VCaP (cell line): ENCODE measurements around the gene LPA.

Experiments used
- H3K27ac ChIP-seq: fragments of 450-650 bp; 2 replicates; pipeline ENCODE4 v1.5.1; 2017
- CTCF ChIP-seq: fragments of 450-650 bp; conservative IDR thresholded peaks from 2 replicates; pipeline ENCODE4 v1.5.1; 2017; ENCODE audit warnings: mild to moderate bottlenecking, moderate library complexity

LPA gene

GRCh38 chr6:160510976-160511617, 153.0 kb downstream of the LPA start:
- TF ChIP-seq CTCF = no peak
- no peak overlapping the region for H3K27ac ChIP-seq

- TF ChIP-seq CTCF = no peak
- H3K27ac ChIP-seq = no peak overlapping the region
These were observed 153.9 kb downstream of the LPA start for GRCh38 chr6:160510199-160510598.

- no peak for TF ChIP-seq CTCF
- no peak overlapping the region for H3K27ac ChIP-seq
These were observed 154.5 kb downstream of the LPA start for GRCh38 chr6:160509610-160510009.

GRCh38 chr6:160508599-160508998, 155.5 kb downstream of the LPA start:
- no peak overlapping the region for H3K27ac ChIP-seq
- no peak for TF ChIP-seq CTCF

- TF ChIP-seq CTCF = no peak
- no peak overlapping the region for H3K27ac ChIP-seq
These were observed 156.7 kb downstream of the LPA start for GRCh38 chr6:160507420-160507819.

- no peak for TF ChIP-seq CTCF
- H3K27ac ChIP-seq = no peak overlapping the region
These were observed 158.1 kb downstream of the LPA start for GRCh38 chr6:160505970-160506369.

- TF ChIP-seq CTCF = no peak
- no peak overlapping the region for H3K27ac ChIP-seq
These were observed 163.4 kb downstream of the LPA start for GRCh38 chr6:160500639-160501038.
